DMS153 treated with DMSO at 0.1 percent for 48 hours (cell line): ENCODE measurements around the gene IPO8.
"Not testable (repeated sequence)": the region's sequence is repeated elsewhere in the genome, so short reads cannot be mapped to it uniquely, and the experiment has no call there.

Source experiments
- DNase-seq: peaks from one replicate; lab custom pipeline; 2025; ENCODE audit not compliant: unreplicated experiment; lab: John Stamatoyannopoulos, UW

IPO8 gene

DNA sequence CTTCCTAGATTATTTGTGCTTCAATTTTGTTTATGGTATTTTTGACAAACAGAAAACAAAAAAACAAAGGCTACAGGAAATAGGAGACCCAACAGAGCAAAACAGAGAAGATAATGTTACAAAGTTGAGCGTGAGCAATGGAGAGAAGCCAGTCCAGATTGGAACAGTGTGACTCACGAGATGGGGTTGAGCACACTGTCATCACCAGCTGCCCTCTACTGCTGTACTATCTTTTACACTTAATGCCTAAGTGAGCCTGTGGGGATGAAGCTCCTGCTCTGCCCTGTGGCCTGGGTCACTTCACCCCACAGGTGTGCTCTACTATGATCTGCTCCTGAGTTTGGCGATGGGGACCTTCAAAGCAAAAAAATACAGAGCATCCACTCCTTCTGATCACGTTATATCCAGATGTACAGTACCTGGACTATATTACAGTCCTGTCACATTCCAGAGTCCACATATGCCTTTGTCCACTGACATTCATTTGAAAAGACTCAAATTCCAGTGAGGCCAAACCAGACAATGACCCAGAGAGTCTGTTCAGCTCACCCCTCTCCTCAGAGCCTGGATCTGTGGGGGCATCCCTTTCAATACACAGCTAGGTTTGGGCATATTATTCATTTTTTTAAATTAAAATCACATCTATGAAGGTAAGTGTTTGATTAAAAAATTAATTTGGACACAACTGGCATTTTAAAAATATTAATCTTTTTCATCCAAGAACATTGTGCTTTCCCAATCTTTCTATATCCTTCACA, 4.4 kb downstream of the IPO8 start:
- DNase-seq: no peak

DNA sequence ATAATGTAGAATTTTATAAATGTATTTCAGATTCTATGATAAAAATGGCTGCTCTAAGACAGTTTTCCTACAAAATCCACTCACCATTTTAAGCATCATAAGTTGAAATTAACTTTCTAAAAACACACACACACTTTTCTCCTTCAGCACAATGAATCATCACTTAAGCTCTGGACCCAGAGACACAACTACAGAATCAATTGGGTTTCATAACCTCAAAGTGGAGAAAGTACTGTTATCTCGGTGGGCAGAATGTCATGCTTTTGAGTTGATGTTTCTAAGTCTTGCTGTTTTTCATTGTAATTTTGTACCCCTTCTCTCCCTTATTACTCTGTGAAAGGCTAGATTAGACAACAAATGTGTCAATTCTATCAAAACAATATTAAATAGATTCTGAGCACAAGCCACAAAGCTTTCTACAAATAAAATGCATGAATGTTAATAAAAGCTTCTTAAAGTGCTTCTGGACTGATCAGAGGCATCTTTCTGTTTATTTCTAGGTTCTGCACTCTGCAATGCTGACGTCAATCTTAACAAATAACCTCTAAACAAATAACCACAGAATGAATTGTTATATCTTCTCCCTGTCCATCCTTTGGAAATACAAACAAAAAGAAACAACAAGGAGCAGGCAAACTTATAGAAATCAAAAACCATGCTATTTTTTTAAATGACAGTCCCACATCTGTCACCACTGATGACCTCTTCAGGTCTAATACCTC, 8.2 kb downstream of the IPO8 start:
- DNase-seq: no peak

GRCh38 chr12:30679241-30679640, 16.4 kb downstream of the IPO8 start:
- no peak for DNase-seq

DNA sequence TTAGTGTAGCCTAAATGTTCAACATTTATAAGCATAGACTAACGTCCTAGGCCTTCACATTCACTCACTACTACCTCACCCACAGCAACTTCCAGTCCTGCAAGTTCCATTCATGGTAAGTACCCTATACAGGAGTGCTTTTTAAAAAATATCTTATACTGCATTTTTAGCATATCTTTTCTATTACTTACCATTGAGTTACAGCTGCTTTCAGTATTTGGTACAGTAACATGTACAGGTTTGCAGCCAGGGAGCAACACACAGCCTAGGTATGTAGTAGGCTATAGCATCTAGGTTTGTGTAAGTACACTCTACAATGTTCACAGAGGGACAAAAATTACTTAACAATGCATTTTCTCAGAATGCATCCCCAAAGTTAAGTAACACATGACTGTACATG, 17.4 kb downstream of the IPO8 start:
- no peak for DNase-seq

- DNase-seq: no peak
Observed at GRCh38 chr12:30661210-30661609, 34.5 kb downstream of the IPO8 start.

- DNase-seq: no peak
Observed at GRCh38 chr12:30652034-30652696, 43.5 kb downstream of the IPO8 start.

DNA sequence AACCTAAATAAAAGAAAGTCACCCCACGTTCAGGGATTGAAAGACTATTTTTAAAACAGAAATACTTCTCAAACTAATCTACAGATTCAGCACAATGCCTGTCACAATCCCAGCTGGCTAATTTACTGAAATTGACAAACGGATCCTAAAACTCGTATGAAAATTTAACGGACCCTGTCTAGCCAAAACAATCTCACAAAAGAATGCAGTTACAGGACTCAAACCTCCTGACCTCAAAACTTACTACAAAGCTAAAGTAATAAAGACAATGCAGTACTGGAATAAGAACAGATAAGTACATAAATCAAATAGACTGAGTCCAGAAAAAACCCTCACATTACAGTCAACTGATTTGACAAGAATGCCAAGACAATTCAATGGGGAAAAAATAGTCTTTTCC, 48.8 kb downstream of the IPO8 start:
- DNase-seq: no peak

DNA sequence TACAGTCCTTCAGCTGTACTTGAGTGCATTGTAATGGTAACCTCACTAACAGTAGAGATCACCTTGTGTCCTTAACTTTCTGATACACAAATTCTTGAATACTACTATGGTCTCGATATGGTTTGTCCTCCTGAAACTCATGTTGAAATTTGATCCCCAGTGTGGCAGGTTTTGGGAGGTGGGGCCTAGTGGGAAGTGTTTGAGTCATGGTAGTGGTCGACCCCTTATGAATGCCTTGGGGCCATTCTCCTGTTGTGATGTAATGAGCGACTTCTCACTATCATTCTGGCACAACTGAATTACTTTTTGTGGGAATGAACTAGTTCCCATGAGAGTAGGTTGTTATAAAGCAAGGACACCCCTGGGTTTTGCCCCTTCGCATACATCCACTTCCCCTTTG, 52.3 kb downstream of the IPO8 start:
- no peak for DNase-seq

DNA sequence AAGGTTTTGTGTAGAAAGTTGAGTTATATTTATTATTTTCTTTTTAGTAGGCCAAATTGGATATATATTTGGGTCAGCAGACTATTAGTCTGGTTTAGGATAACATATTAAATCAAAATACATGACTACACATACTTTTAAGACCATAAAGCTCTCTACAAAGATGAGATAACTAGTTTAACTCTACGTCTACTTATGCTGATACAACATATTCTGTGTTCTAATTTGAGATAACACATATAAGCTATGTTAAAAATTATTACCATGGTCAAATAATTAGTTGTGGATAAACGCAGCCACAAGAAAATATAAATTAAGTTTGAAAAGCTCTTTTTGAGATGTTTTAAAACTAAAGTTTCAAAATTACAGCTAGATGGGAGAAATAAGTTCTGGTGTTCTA, 55.3 kb downstream of the IPO8 start:
- DNase-seq: no peak

GRCh38 chr12:30635385-30635784, 60.3 kb downstream of the IPO8 start:
- DNase-seq: no peak

DNA sequence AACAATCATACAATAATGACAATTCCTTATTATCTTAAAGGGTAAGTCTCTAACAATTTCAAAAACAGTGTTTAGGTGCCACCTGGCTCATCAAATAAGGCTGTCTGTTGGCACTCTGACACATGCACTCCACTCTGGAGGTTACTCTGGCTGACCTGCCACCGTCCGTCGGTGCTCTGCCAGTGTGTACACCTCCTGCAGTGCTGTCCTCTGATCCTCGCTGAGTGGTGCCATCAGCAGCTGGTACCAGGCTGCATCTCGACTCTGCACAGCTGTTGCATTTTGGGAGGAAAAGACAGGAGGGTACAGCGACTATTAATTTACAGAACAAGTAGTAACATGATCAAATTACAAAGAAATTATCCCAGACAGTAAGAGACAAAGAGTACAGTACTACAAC, 63.9 kb downstream of the IPO8 start:
- DNase-seq: no peak

- no peak for DNase-seq
Observed at GRCh38 chr12:30630979-30631285, 64.7 kb downstream of the IPO8 start.

DNA sequence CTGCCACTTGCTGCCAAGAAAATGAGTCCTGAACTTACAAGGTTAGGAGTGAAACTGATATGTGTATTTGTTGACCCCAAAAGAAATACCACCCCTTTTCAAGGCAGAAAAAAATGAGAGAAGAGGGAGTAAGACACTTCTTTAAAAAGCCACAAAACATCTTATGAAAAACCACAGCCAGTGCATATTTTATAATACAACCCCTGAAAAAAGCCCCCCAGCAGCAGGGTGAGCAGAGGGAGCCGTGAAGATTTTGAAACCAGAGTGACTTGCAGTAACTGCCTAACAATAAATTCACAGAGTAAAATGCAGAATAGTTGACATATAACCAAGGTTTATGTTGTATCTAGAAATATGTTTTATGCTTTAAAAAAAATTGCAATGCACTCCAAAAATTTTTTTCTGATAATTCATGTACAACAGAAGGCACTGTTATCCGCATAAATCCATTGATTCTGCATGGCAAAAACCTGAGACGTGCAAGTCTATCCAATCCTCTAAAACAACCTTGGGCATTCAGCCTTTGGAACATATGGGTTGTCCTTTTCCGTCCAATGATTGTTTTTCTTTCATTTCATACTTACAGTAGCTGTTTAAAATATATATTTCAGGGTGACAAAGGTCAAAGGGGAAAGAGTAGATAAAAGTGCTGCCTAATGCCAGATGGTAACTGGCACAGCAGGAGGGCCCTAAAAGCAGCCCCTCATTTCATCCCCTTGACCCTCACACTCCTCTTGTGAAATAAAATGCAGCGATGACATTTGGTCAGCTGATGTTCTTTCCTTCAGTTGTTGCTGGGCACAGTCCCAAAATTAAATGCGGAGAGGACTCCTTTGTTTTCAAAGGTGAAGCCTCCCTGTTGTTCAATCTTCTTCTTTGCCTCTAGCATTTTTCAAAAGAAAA, 65.3 kb downstream of the IPO8 start:
- DNase-seq: no peak

DNA sequence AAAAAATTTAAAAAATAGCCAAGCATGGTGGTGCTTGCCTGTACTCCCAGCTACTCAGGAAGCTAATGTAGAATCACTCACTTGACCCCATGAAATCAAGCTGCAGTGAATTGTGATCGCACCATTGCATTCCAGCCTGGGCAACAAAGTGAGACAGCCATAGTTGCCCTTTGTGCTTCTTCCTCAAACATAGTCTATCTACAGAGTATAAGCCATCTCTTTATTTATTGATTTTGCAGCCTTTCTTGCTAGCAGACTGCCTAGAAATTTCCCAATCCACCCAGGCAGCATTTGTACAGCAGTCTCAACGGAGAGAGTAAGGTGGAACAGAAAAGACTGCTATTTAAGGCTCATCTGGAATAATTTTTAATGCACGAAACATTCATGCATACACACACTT, 68.8 kb downstream of the IPO8 start:
- DNase-seq: no peak

GRCh38 chr12:30624009-30624408, 71.7 kb downstream of the IPO8 start:
- no peak for DNase-seq

GRCh38 chr12:30622509-30622908, 73.2 kb downstream of the IPO8 start:
- no peak for DNase-seq

GRCh38 chr12:30621663-30622241, 73.9 kb downstream of the IPO8 start:
- DNase-seq: not testable (repeated sequence)

DNA sequence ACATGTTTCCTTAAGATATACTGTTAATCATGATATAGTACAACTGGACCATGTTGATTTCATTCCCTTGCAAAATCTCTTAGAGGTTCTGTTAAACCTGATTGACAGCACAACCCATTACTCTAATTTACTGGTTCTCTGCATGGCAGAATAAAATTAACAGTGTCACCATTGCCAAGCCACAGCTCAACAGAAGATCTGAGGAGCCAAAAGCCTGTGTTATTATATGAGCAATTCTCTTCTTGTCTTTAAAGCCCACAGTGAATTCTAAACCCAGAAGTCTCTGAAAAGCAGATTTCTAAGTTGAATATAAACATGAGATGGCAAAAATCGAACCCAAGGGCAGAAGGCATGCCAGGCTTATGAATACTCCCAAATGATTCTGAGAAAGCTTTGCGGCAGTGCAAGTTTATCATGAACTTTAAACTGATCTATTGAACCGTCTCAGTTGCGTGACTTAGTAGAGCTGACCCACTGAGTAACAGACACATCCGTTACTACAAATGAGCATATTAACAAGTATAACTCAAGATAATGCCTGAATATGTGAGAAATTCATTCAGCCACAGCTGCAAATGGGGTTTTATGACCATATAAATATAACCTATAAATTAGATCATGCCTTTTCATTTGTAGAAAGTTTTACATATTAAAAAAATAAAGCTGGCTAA, 78.2 kb downstream of the IPO8 start:
- no peak for DNase-seq

GRCh38 chr12:30614031-30614430, 81.6 kb downstream of the IPO8 start:
- no peak for DNase-seq

GRCh38 chr12:30613119-30613830, 82.4 kb downstream of the IPO8 start:
- no peak for DNase-seq
